Transverse colon (tissue), 4 donors: ENCODE measurements around the gene GIPC1. TPM values are rescaled to one million over a fixed set of nuclear protein-coding genes. Genes with fewer than 3 reads are reported as not detected.
A peak's percentile ranks its signal among the peaks of the same experiment; 100 is the strongest.

Experiments
- DNase-seq: peaks from one replicate; pipeline ENCODE4 v3.0.0-alpha.2; 2019
- H3K27ac ChIP-seq, 4 donors: fragments of 200-600 bp; sonication (generic); 2 replicates each; pipeline ENCODE4 v1.5.1; 2016 to 2018; ENCODE audit warnings: inconsistent platforms in 4 of 4
- H3K27me3 ChIP-seq: fragments of 200-600 bp; sonication (generic); 2 replicates; pipeline ENCODE4 v1.5.1; 2017; ENCODE audit warnings: inconsistent platforms
- H3K36me3 ChIP-seq, 4 donors: fragments of 200-600 bp; sonication (generic); 2 replicates each; pipeline ENCODE4 v1.5.1; 2017 to 2019; ENCODE audit warnings: inconsistent platforms in 4 of 4
- H3K4me1 ChIP-seq, 4 donors: fragments of 200-600 bp; sonication (generic); 2 replicates each; pipeline ENCODE4 v1.5.1; 2017 to 2020; ENCODE audit warnings: inconsistent platforms in 4 of 4
- H3K4me3 ChIP-seq, 4 donors: fragments of 200-600 bp; sonication (generic); 1 replicate in 1 of 4; 2 replicates in 3 of 4; pipeline versions ENCODE4 v1.5.1 to v1.6.1; 2017 to 2019; ENCODE audit warnings: inconsistent platforms in 4 of 4
- H3K9me3 ChIP-seq, 2 donors: fragments of 200-600 bp; sonication (generic); 2 replicates each; pipeline ENCODE4 v1.5.1; 2017 to 2019; ENCODE audit warnings: inconsistent platforms in 2 of 2
- CTCF ChIP-seq, 5 experiments: fragments of 200-600 bp in 3 of 5; fragments of 450-650 bp in 2 of 5; sonication (generic) in 3 of 5; IDR thresholded peaks; 1 replicate in 2 of 5; 2 replicates in 3 of 5; pipeline ENCODE4 v1.5.1; 2016 to 2017; ENCODE audit warnings: antibody characterized with exemption in 5 of 5, inconsistent platforms in 3 of 5, mild to moderate bottlenecking in 2 of 5, moderate library complexity in 1 of 5
- EP300 ChIP-seq: sonication (generic); formaldehyde crosslinking; IDR thresholded peaks from one replicate; pipeline ENCODE4 v1.6.1; 2017; ENCODE audit warnings: antibody characterized with exemption, low read depth
- POLR2A ChIP-seq: fragments of 450-650 bp; IDR thresholded peaks from one replicate; pipeline ENCODE4 v1.6.1; 2016; ENCODE audit warnings: antibody characterized with exemption, mild to moderate bottlenecking, moderate library complexity
- POLR2AphosphoS5 ChIP-seq, 3 donors: sonication (generic); formaldehyde crosslinking; IDR thresholded peaks; one replicate each; pipeline ENCODE4 v1.6.1; 2016; ENCODE audit warnings: antibody characterized with exemption in 3 of 3
- WGBS, 2 donors: methylation state at CpG; one replicate each; pipeline ENCODE4 v1.1.5; 2018; ENCODE audit warnings: low coverage in 1 of 2; 5-methylcytosine and 5-hydroxymethylcytosine counted together
- in situ Hi-C, 4 donors: fragments of 200-750 bp; cut with MboI; loops; one replicate each; pipeline versions ENCODE4 v1.15.0 to v1.15.1; 2017; ENCODE audit warnings: low sequenced_read_pairs in 3 of 4, low pct_ligation_motif_present in 1 of 4, low pct_unique_long_range_greater_than_20kb in 1 of 4
- intact Hi-C: fragments of 100-400 bp; cut with DNase I; formaldehyde crosslinking; loops from one replicate; pipeline ENCODE4 v1.15.1; 2023; ENCODE audit warnings: low total_unique reads
- total RNA-seq, 4 donors: library from RNA; depleted of rRNA; stranded (reverse); fragments of >200 nt; gene quantifications; one replicate each; pipeline ENCODE4 v1.1.0, GENCODE V29; 2016

GIPC1 gene, protein sequence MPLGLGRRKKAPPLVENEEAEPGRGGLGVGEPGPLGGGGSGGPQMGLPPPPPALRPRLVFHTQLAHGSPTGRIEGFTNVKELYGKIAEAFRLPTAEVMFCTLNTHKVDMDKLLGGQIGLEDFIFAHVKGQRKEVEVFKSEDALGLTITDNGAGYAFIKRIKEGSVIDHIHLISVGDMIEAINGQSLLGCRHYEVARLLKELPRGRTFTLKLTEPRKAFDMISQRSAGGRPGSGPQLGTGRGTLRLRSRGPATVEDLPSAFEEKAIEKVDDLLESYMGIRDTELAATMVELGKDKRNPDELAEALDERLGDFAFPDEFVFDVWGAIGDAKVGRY
- 100 to 1,000 TPM; 295 to 569 (median 362) TPM for total RNA-seq

- Histone ChIP-seq H3K4me3 (peak within 1 kb of the TSS; percentile 93 to 96 (median 94)), H3K27me3 (no peaks in the 10 kb centered on the region), H3K4me1 (peaks cover 25 to 61% (median 46%) of the 10 kb centered on the region in 4 donors), H3K9me3 (no peaks in the 10 kb centered on the region), H3K27ac (peak within 1 kb of the TSS; percentile 86 to 94 (median 90)), H3K36me3 (peaks cover 0 to under 1% (median 0%) of the 10 kb centered on the region in 4 donors)
- TF ChIP-seq EP300: peak; percentile 31
- TF ChIP-seq POLR2AphosphoS5 (IDR thresholded peaks at IDR 0.05): peak; percentile 51 to 83 (median 77)
- no peak for TF ChIP-seq CTCF (IDR thresholded peaks at IDR 0.05)
- peak; percentile 43 for TF ChIP-seq POLR2A
- in situ Hi-C loops (no loop called here), intact Hi-C loops (no loop called here)
- 18% methylated on average over 18 of the region's 71 CpGs; no CpG with 5 or more reads in 1 of the 2 donors for WGBS, 2 donors
- DNase-seq: peak; percentile 97
Measured at GRCh38 chr19:14496029-14496833, at the start of gene GIPC1. GIPC1 (minus strand) TSS chr19:14496127; CDS start chr19:14482976, 13,151 bp downstream.

- H3K27me3 ChIP-seq: no peaks in the 10 kb centered on the region
- no peak overlapping the region for H3K27ac ChIP-seq
- H3K4me1 ChIP-seq: peaks cover under 1 to 22% (median 13%) of the 10 kb centered on the region in 4 donors
- TF ChIP-seq POLR2A (no peak), CTCF (IDR thresholded peaks at IDR 0.05) (no peak), POLR2AphosphoS5 (IDR thresholded peaks at IDR 0.05) (no peak), EP300 (no peak)
- in situ Hi-C loops: no loop called here
- intact Hi-C loops: no loop called here
- no peak overlapping the region for H3K4me3 ChIP-seq
- DNase-seq: no peak
- WGBS, 2 donors: 89% methylated on average over 9 of the region's 9 CpGs; no CpG with 5 or more reads in 1 of the 2 donors
- H3K9me3 ChIP-seq: no peaks in the 10 kb centered on the region
- H3K36me3 ChIP-seq: peaks cover 0 to 5% (median 0%) of the 10 kb centered on the region in 4 donors
Measured at GRCh38 chr19:14545716-14546082, 49.8 kb upstream of the GIPC1 start.

DNA sequence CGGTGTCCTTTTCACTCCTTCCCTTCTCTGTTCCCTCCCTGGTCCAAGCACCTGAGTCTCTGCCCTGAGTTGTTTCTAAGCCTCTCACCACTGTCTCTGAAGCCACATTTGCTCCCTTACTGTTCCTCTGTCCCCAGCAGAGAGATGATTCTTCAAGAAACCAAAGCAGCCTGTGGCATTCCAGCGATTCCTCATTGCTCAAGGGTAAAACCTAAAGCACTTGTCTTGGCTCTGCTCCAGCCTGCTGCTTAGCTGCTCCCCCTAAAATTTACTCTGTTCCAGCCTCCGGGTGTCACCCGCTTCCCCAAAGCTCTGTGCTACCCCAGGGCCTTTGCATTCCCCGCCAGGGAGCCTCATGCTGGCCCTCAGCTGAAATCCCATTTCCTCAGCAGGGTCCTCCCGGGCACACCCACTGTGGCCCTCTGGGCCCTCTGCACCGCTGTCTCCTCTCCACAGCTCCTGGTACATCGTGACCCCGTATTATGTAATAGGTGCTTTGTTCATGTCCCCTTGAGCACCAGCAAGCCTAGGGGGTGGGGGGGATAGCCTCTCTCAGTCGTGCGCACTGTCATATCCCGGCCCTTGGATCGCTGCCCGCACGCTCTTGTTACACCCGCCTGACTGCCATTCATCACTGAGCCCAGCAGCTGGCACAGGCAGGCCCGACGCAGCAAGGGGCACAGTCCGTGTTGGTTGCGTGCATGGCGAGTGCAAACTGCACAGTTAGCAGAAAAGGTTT is 49.2 kb upstream of the GIPC1 start:
- in situ Hi-C loops: no loop called here
- intact Hi-C loops: no loop called here
- Histone ChIP-seq H3K9me3 (no peaks in the 10 kb centered on the region), H3K4me1 (peaks cover 0 to 16% (median 9%) of the 10 kb centered on the region in 4 donors), H3K36me3 (peaks cover 0 to 5% (median 0%) of the 10 kb centered on the region in 4 donors), H3K27ac (no peak overlapping the region), H3K4me3 (no peak overlapping the region), H3K27me3 (no peaks in the 10 kb centered on the region)
- peak; percentile 42 for DNase-seq
- WGBS, 2 donors: 83% methylated on average over 21 of the region's 21 CpGs; no CpG with 5 or more reads in 1 of the 2 donors
- no peak for TF ChIP-seq POLR2A
- no peak for TF ChIP-seq POLR2AphosphoS5 (IDR thresholded peaks at IDR 0.05)
- no peak for TF ChIP-seq EP300
- no peak for TF ChIP-seq CTCF (IDR thresholded peaks at IDR 0.05)

DNA sequence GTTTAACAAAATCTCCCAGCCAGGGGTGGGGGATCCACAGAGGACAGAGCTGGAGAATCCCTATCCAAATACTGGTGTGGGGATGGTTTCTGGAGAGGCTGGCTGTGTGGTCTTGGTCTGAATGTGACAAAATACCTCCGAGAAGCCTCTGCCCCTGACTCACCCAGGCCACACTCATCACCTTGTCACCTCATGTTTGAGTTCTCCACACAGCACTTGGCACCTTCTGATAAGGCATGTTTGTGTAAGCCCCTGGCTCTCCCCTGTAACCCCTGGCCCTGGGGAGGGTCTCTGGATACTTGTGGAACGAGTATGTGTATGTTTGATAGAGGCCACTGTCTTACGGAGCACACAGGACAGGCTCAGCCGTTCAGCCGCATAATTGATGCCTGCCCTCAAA is 48.1 kb upstream of the GIPC1 start:
- Histone ChIP-seq H3K36me3 (peaks cover 0 to 5% (median 0%) of the 10 kb centered on the region in 4 donors), H3K27me3 (no peaks in the 10 kb centered on the region), H3K4me1 (peaks cover 0 to 8% (median 4%) of the 10 kb centered on the region in 4 donors), H3K4me3 (no peak overlapping the region), H3K9me3 (no peaks in the 10 kb centered on the region), H3K27ac (no peak overlapping the region)
- WGBS, 2 donors: 86% methylated on average over 5 of the region's 5 CpGs; no CpG with 5 or more reads in 1 of the 2 donors
- no peak for DNase-seq
- in situ Hi-C loops: no loop called here
- intact Hi-C loops: no loop called here
- TF ChIP-seq CTCF (IDR thresholded peaks at IDR 0.05): no peak
- TF ChIP-seq POLR2AphosphoS5 (IDR thresholded peaks at IDR 0.05): no peak
- TF ChIP-seq EP300: no peak
- no peak for TF ChIP-seq POLR2A
